SK-N-SH (cell line): Measurements from ENCODE around the gene PKN2. TPM values are rescaled to one million over a fixed set of nuclear protein-coding genes. Genes with fewer than 3 reads are reported as not detected.

ENCODE experiments used
- CTCF ChIA-PET: fragments of 300-600, 350-600 bp; formaldehyde crosslinking; extraction: SDS; loops from one replicate; lab custom pipeline; 2021; lab: Yijun Ruan, JAX
- POLR2A ChIA-PET: fragments of 350-600 bp; sonication (Branson Sonifier 250); formaldehyde crosslinking; extraction: SDS; loops from one replicate; lab custom pipeline; 2020; ENCODE audit warnings: antibody characterized with exemption, inconsistent platforms; lab: Yijun Ruan, JAX
- DNase-seq: peaks from one replicate; pipeline ENCODE4 v3.0.0; 2012
- H2AFZ ChIP-seq: fragments of 200-600 bp; sonication (generic); 2 replicates; pipeline ENCODE4 v1.8.1; 2016; ENCODE audit warnings: antibody characterized with exemption, mild to moderate bottlenecking, low read depth
- H3F3A ChIP-seq: fragments of 200-600 bp; sonication (generic); replicated peaks from 2 replicates; pipeline ENCODE3; 2016; ENCODE audit warnings: antibody characterized with exemption, mild to moderate bottlenecking; ENCODE audit not compliant: insufficient read depth
- H3K27ac ChIP-seq, 2 experiments: fragments of 200-500 bp in 1 of 2; fragments of 200-600 bp in 1 of 2; sonication (Bioruptor generic) in 1 of 2; sonication (generic), shearing (Covaris generic) in 1 of 2; 2 replicates each; pipeline versions ENCODE4 v1.5.1 to v1.6.1; 2014 to 2016; ENCODE audit warnings: low read depth in 2 of 2, inconsistent platforms in 1 of 2, low read length in 1 of 2, mild to moderate bottlenecking in 1 of 2, mixed read lengths in 1 of 2
- H3K27me3 ChIP-seq: fragments of 200-600 bp; sonication (generic), shearing (Covaris generic); 2 replicates; pipeline ENCODE4 v1.6.1; 2016; ENCODE audit warnings: mixed run types; ENCODE audit not compliant: insufficient read depth
- H3K36me3 ChIP-seq, 2 experiments: fragments of 200-500 bp in 1 of 2; fragments of 200-600 bp in 1 of 2; sonication (Bioruptor generic) in 1 of 2; sonication (generic) in 1 of 2; replicated peaks in 1 of 2; 2 replicates each; pipeline versions ENCODE3 to v1.5.1; 2014 to 2016; ENCODE audit warnings: low read length in 1 of 2, mild to moderate bottlenecking in 1 of 2; ENCODE audit not compliant: insufficient read depth in 2 of 2, control insufficient read depth in 1 of 2
- H3K4me1 ChIP-seq, 2 experiments: fragments of 200-500 bp in 1 of 2; fragments of 200-600 bp in 1 of 2; sonication (Bioruptor generic) in 1 of 2; sonication (generic), shearing (Covaris generic) in 1 of 2; 2 replicates each; pipeline versions ENCODE4 v1.5.1 to v1.6.1; 2014 to 2016; ENCODE audit warnings: low read depth in 1 of 2, low read length in 1 of 2, mixed run types in 1 of 2; ENCODE audit not compliant: insufficient read depth in 2 of 2, control insufficient read depth in 1 of 2
- H3K4me2 ChIP-seq: fragments of 200-600 bp; sonication (generic), shearing (Covaris generic); 2 replicates; pipeline ENCODE4 v1.6.1; 2017; ENCODE audit warnings: mixed run types
- H3K4me3 ChIP-seq, 2 experiments: fragments of 200-500 bp in 1 of 2; fragments of 200-600 bp in 1 of 2; sonication (Bioruptor generic) in 1 of 2; sonication (generic), shearing (Covaris generic) in 1 of 2; 2 replicates each; pipeline versions ENCODE4 v1.5.1 to v1.8.1; 2014 to 2016; ENCODE audit warnings: low read depth in 2 of 2, inconsistent platforms in 1 of 2, low read length in 1 of 2, mild to moderate bottlenecking in 1 of 2, mixed read lengths in 1 of 2, moderate library complexity in 1 of 2
- H3K79me2 ChIP-seq: fragments of 200-600 bp; sonication (generic); 2 replicates; pipeline ENCODE4 v1.8.1; 2017; ENCODE audit warnings: mild to moderate bottlenecking; ENCODE audit not compliant: insufficient read depth
- H3K9ac ChIP-seq: fragments of 200-600 bp; sonication (generic); 2 replicates; pipeline ENCODE4 v1.6.1; 2017; ENCODE audit warnings: mixed run types
- H3K9me2 ChIP-seq: fragments of 200-600 bp; sonication (generic); 2 replicates; pipeline ENCODE4 v1.6.1; 2017; ENCODE audit warnings: mixed run types
- H3K9me3 ChIP-seq: fragments of 200-600 bp; sonication (generic); 2 replicates; pipeline ENCODE4 v1.6.1; 2017; ENCODE audit warnings: mixed run types, mild to moderate bottlenecking, moderate library complexity
- H4K20me1 ChIP-seq: fragments of 200-600 bp; sonication (generic); 2 replicates; pipeline ENCODE4 v1.6.1; 2017; ENCODE audit warnings: mild to moderate bottlenecking, mixed run types; ENCODE audit not compliant: insufficient read depth
- CHD2 ChIP-seq: fragments of 150-350 bp; IDR thresholded peaks from 2 replicates; pipeline ENCODE4 v1.6.1; 2018; ENCODE audit warnings: low read length; ENCODE audit not compliant: partially characterized antibody
- EZH2phosphoT487 ChIP-seq: fragments of 200-600 bp; sonication (generic); IDR thresholded peaks from 2 replicates; pipeline ENCODE4 v1.6.1; 2017; ENCODE audit warnings: low read depth, mixed run types, mild to moderate bottlenecking, antibody characterized with exemption, moderate library complexity, borderline replicate concordance
- FOSL2 ChIP-seq: IDR thresholded peaks from 2 replicates; pipeline ENCODE4 v1.4.0; 2012; ENCODE audit warnings: low read depth, mild to moderate bottlenecking, moderate library complexity, borderline replicate concordance
- FOXJ3 ChIP-seq: sonication (generic); formaldehyde crosslinking; IDR thresholded peaks from 2 replicates; pipeline ENCODE4 v1.5.1; 2020; ENCODE audit warnings: mild to moderate bottlenecking, missing genetic modification reagents
- FOXM1 ChIP-seq: IDR thresholded peaks from 2 replicates; pipeline ENCODE4 v1.4.0; 2012; ENCODE audit warnings: low read depth, mild to moderate bottlenecking
- GABPA ChIP-seq: IDR thresholded peaks from 2 replicates; pipeline ENCODE4 v1.4.0; 2012; ENCODE audit warnings: low read depth, mild to moderate bottlenecking
- GATA2 ChIP-seq: sonication (generic); formaldehyde crosslinking; IDR thresholded peaks from 2 replicates; pipeline ENCODE4 v1.5.0; 2020; ENCODE audit warnings: mild to moderate bottlenecking, missing genetic modification reagents
- JUND ChIP-seq: IDR thresholded peaks from 2 replicates; pipeline ENCODE4 v1.4.0; 2012
- POLR2AphosphoS5 ChIP-seq: IDR thresholded peaks from 2 replicates; pipeline ENCODE4 v1.6.1; 2012; ENCODE audit warnings: low read depth, low read length
- SMC3 ChIP-seq: IDR thresholded peaks from 2 replicates; pipeline ENCODE4 v1.6.1; 2012; ENCODE audit warnings: low read depth, low read length, improper control_type of control experiment
- TAF1 ChIP-seq: IDR thresholded peaks from 2 replicates; pipeline ENCODE4 v1.6.1; 2012; ENCODE audit warnings: low read depth, mild to moderate bottlenecking, low read length, moderate library complexity, borderline replicate concordance
- TCF12 ChIP-seq: IDR thresholded peaks from 2 replicates; pipeline ENCODE4 v1.4.0; 2012
- TEAD4 ChIP-seq: IDR thresholded peaks from 2 replicates; pipeline ENCODE4 v1.4.0; 2012; ENCODE audit warnings: mild to moderate bottlenecking, borderline replicate concordance; ENCODE audit not compliant: insufficient read depth
- YY1 ChIP-seq: IDR thresholded peaks from 2 replicates; pipeline ENCODE4 v1.4.0; 2012; ENCODE audit warnings: low read depth, mild to moderate bottlenecking
- WGBS: methylation state at CpG from one replicate; pipeline ENCODE4 v1.1.6; 2017; ENCODE audit warnings: low lambda C conversion rate; 5-methylcytosine and 5-hydroxymethylcytosine counted together
- polyA plus RNA-seq, 3 experiments: library from polyadenylated mRNA; depleted of rRNA; stranded (reverse); fragments of >200 nt; gene quantifications; 2 replicates each; pipeline ENCODE4 v1.2.3, GENCODE V29; 2012
- TF ChIP-seq, protein P1 (sequence below): fragments of 150-350 bp; IDR thresholded peaks from 2 replicates; pipeline ENCODE4 v1.6.1; 2016; ENCODE audit warnings: mild to moderate bottlenecking, low read depth, low read length
- TF ChIP-seq, protein P2 (sequence below): IDR thresholded peaks from 2 replicates; pipeline ENCODE4 v1.4.0; 2012; ENCODE audit warnings: low read depth, borderline replicate concordance
- TF ChIP-seq, protein P3 (sequence below): IDR thresholded peaks from 2 replicates; pipeline ENCODE4 v1.4.0; 2012; ENCODE audit warnings: low read depth, borderline replicate concordance
- TF ChIP-seq, protein P4 (sequence below): IDR thresholded peaks from 2 replicates; pipeline ENCODE4 v1.6.1; 2012; ENCODE audit warnings: mild to moderate bottlenecking, low read depth, low read length, moderate library complexity
- TF ChIP-seq, protein P5 (sequence below): IDR thresholded peaks from 2 replicates; pipeline ENCODE4; 2012

The PKN2 gene
- polyA plus RNA-seq, 1 of the 3 experiments (the other 2 are of a cell fraction) = 6.8 TPM

DNA sequence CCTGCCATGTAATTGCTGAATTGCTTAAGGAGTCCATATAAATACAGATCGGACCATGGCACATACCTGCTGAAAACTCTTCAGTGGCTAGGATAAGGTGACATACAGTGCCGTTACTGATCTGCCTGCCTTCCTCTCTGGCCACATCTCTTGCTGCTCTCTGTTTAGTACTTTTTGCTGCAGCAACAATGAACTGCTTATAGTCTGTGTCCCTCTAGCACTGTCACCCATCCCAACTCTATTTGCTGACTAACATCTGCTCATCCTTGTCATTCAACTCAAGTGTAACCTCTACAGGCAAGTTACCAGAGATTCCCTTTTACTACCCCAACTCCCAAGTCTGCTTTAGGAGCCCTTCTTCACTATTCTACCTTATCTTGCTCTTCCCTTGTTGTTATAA lies 141.6 kb downstream of the PKN2 start:
- no peak overlapping the region for H3K4me3 ChIP-seq
- H3K27me3 ChIP-seq = no peaks in the 10 kb centered on the region
- ChIA-PET POLR2A (no interaction called here), CTCF (interaction anchor here (0.6 kb wide), 1 partner anchor 170 kb away, joined by 3 read pairs; no protein-coding TSS in a partner anchor)
- DNase-seq = no peak
- 87% methylated on average over 2 of the region's 2 CpGs for WGBS
- peaks cover 31 to 44% of the 10 kb centered on the region in 2 experiments for H3K36me3 ChIP-seq
- no peaks in the 10 kb centered on the region; a peak in 1 of 4 replicates for H3K4me1 ChIP-seq
- no peaks in the 10 kb centered on the region for H3K9me3 ChIP-seq
- no peaks in the 10 kb centered on the region; the same call in 1 of the 2 replicates for H3K9me2 ChIP-seq
- no peak overlapping the region for H3K9ac ChIP-seq
- H3K27ac ChIP-seq = no peak overlapping the region
- no peaks in the 10 kb centered on the region for H3K79me2 ChIP-seq
- H3F3A ChIP-seq = no peaks in the 10 kb centered on the region
- TF ChIP-seq, protein P1, sequence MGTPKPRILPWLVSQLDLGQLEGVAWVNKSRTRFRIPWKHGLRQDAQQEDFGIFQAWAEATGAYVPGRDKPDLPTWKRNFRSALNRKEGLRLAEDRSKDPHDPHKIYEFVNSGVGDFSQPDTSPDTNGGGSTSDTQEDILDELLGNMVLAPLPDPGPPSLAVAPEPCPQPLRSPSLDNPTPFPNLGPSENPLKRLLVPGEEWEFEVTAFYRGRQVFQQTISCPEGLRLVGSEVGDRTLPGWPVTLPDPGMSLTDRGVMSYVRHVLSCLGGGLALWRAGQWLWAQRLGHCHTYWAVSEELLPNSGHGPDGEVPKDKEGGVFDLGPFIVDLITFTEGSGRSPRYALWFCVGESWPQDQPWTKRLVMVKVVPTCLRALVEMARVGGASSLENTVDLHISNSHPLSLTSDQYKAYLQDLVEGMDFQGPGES = no peak
- TF ChIP-seq, protein P2, sequence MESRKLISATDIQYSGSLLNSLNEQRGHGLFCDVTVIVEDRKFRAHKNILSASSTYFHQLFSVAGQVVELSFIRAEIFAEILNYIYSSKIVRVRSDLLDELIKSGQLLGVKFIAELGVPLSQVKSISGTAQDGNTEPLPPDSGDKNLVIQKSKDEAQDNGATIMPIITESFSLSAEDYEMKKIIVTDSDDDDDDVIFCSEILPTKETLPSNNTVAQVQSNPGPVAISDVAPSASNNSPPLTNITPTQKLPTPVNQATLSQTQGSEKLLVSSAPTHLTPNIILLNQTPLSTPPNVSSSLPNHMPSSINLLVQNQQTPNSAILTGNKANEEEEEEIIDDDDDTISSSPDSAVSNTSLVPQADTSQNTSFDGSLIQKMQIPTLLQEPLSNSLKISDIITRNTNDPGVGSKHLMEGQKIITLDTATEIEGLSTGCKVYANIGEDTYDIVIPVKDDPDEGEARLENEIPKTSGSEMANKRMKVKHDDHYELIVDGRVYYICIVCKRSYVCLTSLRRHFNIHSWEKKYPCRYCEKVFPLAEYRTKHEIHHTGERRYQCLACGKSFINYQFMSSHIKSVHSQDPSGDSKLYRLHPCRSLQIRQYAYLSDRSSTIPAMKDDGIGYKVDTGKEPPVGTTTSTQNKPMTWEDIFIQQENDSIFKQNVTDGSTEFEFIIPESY = no peak
- TF ChIP-seq FOSL2 (no peak), YY1 (no peak), CHD2 (no peak), FOXM1 (no peak), EZH2phosphoT487 (no peak), GABPA (no peak), FOXJ3 (CRISPR knock-in tag) (no peak), TEAD4 (no peak), TAF1 (no peak), TCF12 (no peak), JUND (no peak), GATA2 (no peak), POLR2AphosphoS5 (no peak), SMC3 (no peak)
- TF ChIP-seq, protein P3, sequence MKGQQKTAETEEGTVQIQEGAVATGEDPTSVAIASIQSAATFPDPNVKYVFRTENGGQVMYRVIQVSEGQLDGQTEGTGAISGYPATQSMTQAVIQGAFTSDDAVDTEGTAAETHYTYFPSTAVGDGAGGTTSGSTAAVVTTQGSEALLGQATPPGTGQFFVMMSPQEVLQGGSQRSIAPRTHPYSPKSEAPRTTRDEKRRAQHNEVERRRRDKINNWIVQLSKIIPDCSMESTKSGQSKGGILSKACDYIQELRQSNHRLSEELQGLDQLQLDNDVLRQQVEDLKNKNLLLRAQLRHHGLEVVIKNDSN = no peak
- TF ChIP-seq, protein P4, sequence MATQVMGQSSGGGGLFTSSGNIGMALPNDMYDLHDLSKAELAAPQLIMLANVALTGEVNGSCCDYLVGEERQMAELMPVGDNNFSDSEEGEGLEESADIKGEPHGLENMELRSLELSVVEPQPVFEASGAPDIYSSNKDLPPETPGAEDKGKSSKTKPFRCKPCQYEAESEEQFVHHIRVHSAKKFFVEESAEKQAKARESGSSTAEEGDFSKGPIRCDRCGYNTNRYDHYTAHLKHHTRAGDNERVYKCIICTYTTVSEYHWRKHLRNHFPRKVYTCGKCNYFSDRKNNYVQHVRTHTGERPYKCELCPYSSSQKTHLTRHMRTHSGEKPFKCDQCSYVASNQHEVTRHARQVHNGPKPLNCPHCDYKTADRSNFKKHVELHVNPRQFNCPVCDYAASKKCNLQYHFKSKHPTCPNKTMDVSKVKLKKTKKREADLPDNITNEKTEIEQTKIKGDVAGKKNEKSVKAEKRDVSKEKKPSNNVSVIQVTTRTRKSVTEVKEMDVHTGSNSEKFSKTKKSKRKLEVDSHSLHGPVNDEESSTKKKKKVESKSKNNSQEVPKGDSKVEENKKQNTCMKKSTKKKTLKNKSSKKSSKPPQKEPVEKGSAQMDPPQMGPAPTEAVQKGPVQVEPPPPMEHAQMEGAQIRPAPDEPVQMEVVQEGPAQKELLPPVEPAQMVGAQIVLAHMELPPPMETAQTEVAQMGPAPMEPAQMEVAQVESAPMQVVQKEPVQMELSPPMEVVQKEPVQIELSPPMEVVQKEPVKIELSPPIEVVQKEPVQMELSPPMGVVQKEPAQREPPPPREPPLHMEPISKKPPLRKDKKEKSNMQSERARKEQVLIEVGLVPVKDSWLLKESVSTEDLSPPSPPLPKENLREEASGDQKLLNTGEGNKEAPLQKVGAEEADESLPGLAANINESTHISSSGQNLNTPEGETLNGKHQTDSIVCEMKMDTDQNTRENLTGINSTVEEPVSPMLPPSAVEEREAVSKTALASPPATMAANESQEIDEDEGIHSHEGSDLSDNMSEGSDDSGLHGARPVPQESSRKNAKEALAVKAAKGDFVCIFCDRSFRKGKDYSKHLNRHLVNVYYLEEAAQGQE = no peak
- TF ChIP-seq, protein P5, sequence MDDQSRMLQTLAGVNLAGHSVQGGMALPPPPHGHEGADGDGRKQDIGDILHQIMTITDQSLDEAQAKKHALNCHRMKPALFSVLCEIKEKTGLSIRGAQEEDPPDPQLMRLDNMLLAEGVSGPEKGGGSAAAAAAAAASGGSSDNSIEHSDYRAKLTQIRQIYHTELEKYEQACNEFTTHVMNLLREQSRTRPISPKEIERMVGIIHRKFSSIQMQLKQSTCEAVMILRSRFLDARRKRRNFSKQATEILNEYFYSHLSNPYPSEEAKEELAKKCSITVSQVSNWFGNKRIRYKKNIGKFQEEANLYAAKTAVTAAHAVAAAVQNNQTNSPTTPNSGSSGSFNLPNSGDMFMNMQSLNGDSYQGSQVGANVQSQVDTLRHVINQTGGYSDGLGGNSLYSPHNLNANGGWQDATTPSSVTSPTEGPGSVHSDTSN = no peak
- H3K4me2 ChIP-seq = no peak overlapping the region
- no peaks in the 10 kb centered on the region for H4K20me1 ChIP-seq
- H2AFZ ChIP-seq = no peak overlapping the region
